Adrenal gland (tissue), 12 donors: ENCODE data around the gene TENT4B. TPM values are rescaled to one million over a fixed set of nuclear protein-coding genes. Genes with fewer than 3 reads are reported as not detected.

ENCODE experiments used
- DNase-seq, 7 donors: peaks; one replicate each; pipeline ENCODE4 v3.0.0-alpha.2; 2019 to 2020
- H3K27ac ChIP-seq, 5 donors: fragments of 200-600 bp; sonication (generic) in 4 of 5; 1 replicate in 3 of 5; 2 replicates in 2 of 5; pipeline versions ENCODE4 v1.5.1 to v1.8.0; 2016 to 2020; ENCODE audit warnings: mild to moderate bottlenecking in 1 of 5
- H3K27me3 ChIP-seq: fragments of 200-600 bp; 2 replicates; pipeline ENCODE4 v1.8.0; 2021
- H3K36me3 ChIP-seq, 2 donors: fragments of 200-600 bp; replicated peaks in 1 of 2; 1 replicate in 1 of 2; 2 replicates in 1 of 2; pipeline versions ENCODE4 v1.5.1 to v1.8.0; 2018 to 2022
- H3K4me1 ChIP-seq, 2 donors: fragments of 200-600 bp; replicated peaks in 1 of 2; 1 replicate in 1 of 2; 2 replicates in 1 of 2; pipeline versions ENCODE4 v1.5.1 to v1.8.0; 2018 to 2021
- H3K4me3 ChIP-seq, 4 donors: fragments of 200-600 bp; sonication (generic) in 3 of 4; one replicate each; pipeline ENCODE4 v1.5.1; 2016 to 2018
- H3K9me3 ChIP-seq, 3 donors: fragments of 200-600 bp; sonication (generic) in 1 of 3; replicated peaks in 1 of 3; 1 replicate in 2 of 3; 2 replicates in 1 of 3; pipeline versions ENCODE4 v1.5.1 to v1.8.0; 2016 to 2021
- CTCF ChIP-seq, 6 experiments: fragments of 450-650 bp in 4 of 6; fragments of 200-600 bp in 2 of 6; sonication (generic) in 1 of 6; IDR thresholded peaks; 1 replicate in 5 of 6; 2 replicates in 1 of 6; pipeline versions ENCODE4 v1.5.1 to v1.8.0; 2016 to 2021; ENCODE audit warnings: antibody characterized with exemption in 6 of 6, mild to moderate bottlenecking in 2 of 6, moderate library complexity in 1 of 6
- POLR2A ChIP-seq, 2 donors: fragments of 450-650 bp; IDR thresholded peaks; one replicate each; pipeline ENCODE4 v1.6.1; 2017; ENCODE audit warnings: antibody characterized with exemption in 2 of 2, mild to moderate bottlenecking in 2 of 2, moderate library complexity in 1 of 2
- WGBS, 4 donors: extraction: QIAGEN DNeasy Blood & Tissue Kit in 2 of 4; methylation state at CpG; one replicate each; pipeline versions ENCODE4 v1.1.5 to v1.1.7; 2013 to 2017; 5-methylcytosine and 5-hydroxymethylcytosine counted together
- intact Hi-C, 2 donors: fragments of 100-400 bp; cut with DNase I; formaldehyde crosslinking; loops; one replicate each; pipeline versions ENCODE4 v1.14.1 to v1.15.0; 2022 to 2023
- polyA plus RNA-seq, 3 donors: library from polyadenylated mRNA; stranded (reverse); fragments of 200-250 nt in 2 of 3; fragments of 350-450 nt in 1 of 3; fragmentation: Illumina TruSeq in 1 of 3; extraction: RNeasy Lipid Tissue Mini Kit (QIAGEN cat#74804) in 1 of 3; gene quantifications; one replicate each; pipeline ENCODE4 v1.2.3, GENCODE V29; 2013 to 2014
- total RNA-seq, 9 donors: library from RNA; depleted of rRNA in 4 of 9; stranded (reverse); fragments of >200 nt in 4 of 9; fragments of 120-200 nt in 1 of 9; fragmentation: NEBNext Ultra II Directional in 1 of 9; extraction: Animal tissue kit (Norgen Biotek cat#: 25700) in 1 of 9; gene quantifications; one replicate each; pipeline versions ENCODE4 v1.1.0 to v1.2.4, GENCODE V29; 2013 to 2023
- donor health status: healthy with polysubstance abuse.
- donor health status: Bipolar disorder and iron deficiency.
- donor health status: DM: yes; HTN: yes; CAD: no.
- donor health status: DM: no; HTN: no; CAD: no.
- donor health status: DM: no; HTN: no; CAD: no.
- donor health status: DM: yes; HTN: yes; CAD: no.

TENT4B gene
- total and polyA plus RNA-seq, 12 donors, result 4.2 to 27.8 (median 13.4) TPM

- Histone ChIP-seq H3K4me1 (no peaks in the 10 kb centered on the region), H3K36me3 (no peaks in the 10 kb centered on the region), H3K9me3 (no peaks in the 10 kb centered on the region), H3K4me3 (no peak overlapping the region), H3K27me3 (no peaks in the 10 kb centered on the region), H3K27ac (no peak overlapping the region)
- intact Hi-C loops, result no loop called here
- no peak for DNase-seq
- no peak for TF ChIP-seq POLR2A (IDR thresholded peaks at IDR 0.05)
- TF ChIP-seq CTCF (IDR thresholded peaks at IDR 0.05), result no peak
These were observed 32.4 kb upstream of the TENT4B start for GRCh38 chr16:50120711-50121110.

- H3K4me3 ChIP-seq, result no peak overlapping the region
- no peak overlapping the region for H3K27ac ChIP-seq
- H3K36me3 ChIP-seq, result no peaks in the 10 kb centered on the region
- no peaks in the 10 kb centered on the region for H3K4me1 ChIP-seq
- 59 to 100% (median 64%) methylated on average over 1 to 4 of the region's 4 CpGs for WGBS, 4 donors
- DNase-seq, result no peak
- TF ChIP-seq CTCF (IDR thresholded peaks at IDR 0.05) (no peak), POLR2A (IDR thresholded peaks at IDR 0.05) (no peak)
- intact Hi-C loops, result no loop called here
- no peaks in the 10 kb centered on the region for H3K9me3 ChIP-seq
- no peaks in the 10 kb centered on the region for H3K27me3 ChIP-seq
These were observed 31.8 kb upstream of the TENT4B start for GRCh38 chr16:50121278-50121677.

DNA sequence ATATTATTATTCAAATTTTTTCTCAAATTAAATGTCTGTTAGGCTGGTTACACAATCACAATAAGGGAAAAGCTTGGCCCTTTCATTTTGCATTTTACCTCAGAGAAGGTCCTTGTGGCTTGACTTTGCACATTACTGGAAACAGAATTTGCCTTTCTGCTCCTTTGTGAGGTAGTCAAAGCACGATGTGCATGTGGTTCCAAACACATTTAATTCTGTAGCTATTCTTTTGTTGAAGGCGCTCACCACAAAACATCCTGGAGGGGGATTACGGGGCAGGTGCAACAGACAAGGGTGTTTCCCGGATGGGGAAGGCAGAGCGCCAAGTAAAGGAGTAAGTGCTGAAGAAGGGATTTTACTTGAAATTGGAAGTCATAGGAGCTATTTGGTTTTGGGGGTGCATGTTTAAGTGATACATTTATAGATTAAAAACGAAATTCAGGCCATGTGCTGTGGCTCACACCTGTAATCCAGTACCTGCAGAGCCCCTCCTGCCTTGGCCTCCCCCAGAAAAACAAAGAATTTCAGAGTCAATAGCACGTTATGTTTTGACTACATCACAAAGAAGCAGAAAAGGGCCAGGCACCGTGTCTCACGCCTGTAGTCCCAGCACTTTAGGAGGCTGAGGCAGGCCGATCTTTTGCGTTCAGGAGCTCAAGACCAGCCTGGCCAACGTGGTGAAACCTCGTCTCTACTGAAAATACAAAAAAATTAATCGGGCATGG, 31.2 kb upstream of the TENT4B start:
- H3K27ac ChIP-seq, result no peak overlapping the region
- no peak for DNase-seq
- no peaks in the 10 kb centered on the region for H3K4me1 ChIP-seq
- H3K9me3 ChIP-seq, result no peaks in the 10 kb centered on the region
- no peaks in the 10 kb centered on the region for H3K27me3 ChIP-seq
- H3K4me3 ChIP-seq, result no peak overlapping the region
- TF ChIP-seq POLR2A (IDR thresholded peaks at IDR 0.05) (no peak), CTCF (IDR thresholded peaks at IDR 0.05) (no peak)
- no peaks in the 10 kb centered on the region for H3K36me3 ChIP-seq
- 75 to 81% (median 79%) methylated on average over 14 of the region's 14 CpGs for WGBS, 4 donors
- intact Hi-C loops, result no loop called here

DNA sequence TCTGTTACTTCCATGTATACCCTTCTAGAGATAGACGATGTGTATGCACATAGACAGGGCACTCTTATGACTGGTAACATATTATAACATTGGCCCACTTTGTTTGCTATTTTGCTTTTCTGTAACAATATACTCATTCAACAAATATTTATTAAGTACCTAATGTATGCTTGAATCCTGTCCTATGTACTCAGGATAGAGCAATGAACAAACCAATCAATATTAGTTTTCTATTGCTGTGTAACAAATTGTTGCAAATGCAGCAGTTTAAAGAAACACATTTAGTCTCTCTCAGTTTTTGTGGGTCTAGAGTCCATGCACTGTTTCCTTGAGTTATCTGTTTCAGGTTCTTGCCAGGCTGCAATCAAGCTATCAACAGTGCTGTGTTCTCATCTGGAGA, 29.7 kb upstream of the TENT4B start:
- no peaks in the 10 kb centered on the region for H3K9me3 ChIP-seq
- H3K27me3 ChIP-seq, result no peaks in the 10 kb centered on the region
- no peak overlapping the region for H3K27ac ChIP-seq
- 88 to 100% (median 95%) methylated on average over 1 of the region's 1 CpG for WGBS, 4 donors
- TF ChIP-seq POLR2A (IDR thresholded peaks at IDR 0.05) (no peak), CTCF (IDR thresholded peaks at IDR 0.05) (no peak)
- H3K4me1 ChIP-seq, result no peaks in the 10 kb centered on the region
- no peaks in the 10 kb centered on the region for H3K36me3 ChIP-seq
- intact Hi-C loops, result no loop called here
- no peak for DNase-seq
- no peak overlapping the region for H3K4me3 ChIP-seq
